GM21526 (cell line): ENCODE results near the gene ITGBL1.

ENCODE experiments used
- ATAC-seq: cut with Tn5 transposase; IDR thresholded peaks from one replicate; pipeline ENCODE4 v1.9.1; 2021; ENCODE audit warnings: moderate library complexity; ENCODE audit not compliant: unreplicated experiment, low FRiP score

ITGBL1 gene

DNA sequence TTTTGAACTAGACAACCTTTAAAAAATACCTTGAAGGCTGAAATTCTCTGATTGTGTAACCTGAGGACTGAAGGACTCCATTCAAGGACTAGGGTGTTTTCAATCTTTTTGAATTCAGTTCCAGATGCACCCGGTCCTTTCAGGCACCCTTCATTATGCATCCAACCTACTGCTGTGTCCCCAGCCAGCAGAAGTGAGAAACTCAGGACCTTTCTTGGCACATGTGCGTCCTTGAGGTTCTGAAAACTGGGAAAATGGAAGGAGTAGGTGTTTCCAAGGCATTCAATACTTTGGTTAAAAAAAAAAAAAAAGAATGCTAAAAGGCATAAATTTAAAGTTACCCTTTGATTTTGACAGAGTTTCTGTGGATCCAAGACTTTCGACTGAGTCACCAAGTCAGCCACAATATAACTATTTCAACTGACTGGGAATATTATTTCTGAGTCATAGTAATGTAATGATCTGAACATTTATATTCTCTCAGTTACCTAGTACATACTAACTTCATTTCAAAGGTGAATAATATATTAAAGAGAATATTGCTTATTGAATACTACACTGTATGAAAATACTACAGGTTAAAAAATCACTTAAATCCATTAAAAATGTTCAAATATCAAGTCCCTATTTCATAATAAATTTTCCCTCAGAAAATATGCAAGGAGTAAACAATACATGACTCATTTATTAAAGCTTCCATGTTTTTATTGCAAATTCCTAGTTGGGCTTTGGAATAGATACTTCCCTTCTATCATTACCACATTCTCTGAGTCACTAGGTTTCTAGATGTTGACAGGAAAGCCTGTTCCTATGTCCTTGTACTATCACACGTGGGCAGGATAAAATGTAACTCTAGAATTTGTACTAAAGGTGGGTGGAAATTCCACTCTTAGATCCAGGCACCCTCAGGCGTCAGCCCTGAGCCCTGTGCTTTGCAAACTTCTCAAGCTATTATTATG is 2.4 kb upstream of the ITGBL1 start:
- ATAC-seq = no peak

DNA sequence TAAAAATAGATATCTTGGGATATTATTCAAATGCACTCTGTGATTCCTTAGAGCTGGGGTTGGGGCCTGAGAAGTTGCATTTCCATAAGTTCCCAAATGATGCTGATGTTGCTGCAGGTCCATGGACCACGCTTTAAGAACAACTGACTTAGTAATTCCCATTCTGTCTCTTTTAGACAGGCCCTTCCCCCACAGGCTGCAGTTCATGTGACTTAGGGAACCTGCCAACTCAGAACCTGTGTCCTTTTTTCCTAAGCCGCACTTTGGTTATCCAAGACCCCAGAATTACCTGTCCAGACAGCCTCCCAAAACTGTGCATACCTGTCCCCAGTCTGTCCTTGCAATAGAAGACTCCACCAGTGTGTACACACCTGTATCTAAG is 1.7 kb upstream of the ITGBL1 start:
- no peak for ATAC-seq

DNA sequence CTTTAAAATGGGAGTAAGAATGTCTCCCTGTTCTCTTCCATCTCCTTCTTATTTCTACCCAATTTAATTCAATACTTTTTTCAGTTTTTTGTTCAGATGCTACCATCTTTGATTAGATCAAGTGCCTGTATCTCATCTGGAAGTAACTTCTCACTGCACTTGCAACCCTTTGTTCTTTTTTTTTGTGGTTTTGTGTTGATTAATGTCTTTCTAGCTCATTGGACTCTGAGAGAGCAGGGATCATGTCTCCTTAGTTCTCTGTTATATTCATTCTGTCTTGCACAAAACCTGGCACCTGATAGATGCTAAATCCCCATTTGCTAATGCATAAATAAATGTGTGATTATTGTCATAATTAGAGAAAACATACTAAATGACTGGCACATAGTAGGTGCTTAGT is 834 bp upstream of the ITGBL1 start:
- ATAC-seq = no peak

DNA sequence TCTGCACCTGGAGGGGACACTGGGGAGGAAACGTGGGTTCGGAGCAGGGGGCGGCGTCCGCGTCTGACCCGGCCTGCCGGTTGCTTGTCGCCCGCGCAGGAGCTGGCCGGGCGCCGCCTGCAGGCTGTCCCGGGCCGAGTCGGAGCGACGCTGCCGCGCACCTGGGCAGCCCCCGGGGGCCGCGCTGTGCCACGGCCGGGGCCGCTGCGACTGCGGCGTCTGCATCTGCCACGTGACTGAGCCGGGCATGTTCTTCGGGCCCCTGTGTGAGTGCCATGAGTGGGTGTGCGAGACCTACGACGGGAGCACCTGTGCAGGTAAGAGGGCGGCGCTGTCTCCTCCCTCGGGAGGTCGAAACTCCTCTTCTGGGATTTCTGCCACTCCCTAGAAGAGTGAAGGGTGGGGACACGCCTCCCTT is 1.3 kb downstream of the ITGBL1 start:
- peak; percentile 66 for ATAC-seq

DNA sequence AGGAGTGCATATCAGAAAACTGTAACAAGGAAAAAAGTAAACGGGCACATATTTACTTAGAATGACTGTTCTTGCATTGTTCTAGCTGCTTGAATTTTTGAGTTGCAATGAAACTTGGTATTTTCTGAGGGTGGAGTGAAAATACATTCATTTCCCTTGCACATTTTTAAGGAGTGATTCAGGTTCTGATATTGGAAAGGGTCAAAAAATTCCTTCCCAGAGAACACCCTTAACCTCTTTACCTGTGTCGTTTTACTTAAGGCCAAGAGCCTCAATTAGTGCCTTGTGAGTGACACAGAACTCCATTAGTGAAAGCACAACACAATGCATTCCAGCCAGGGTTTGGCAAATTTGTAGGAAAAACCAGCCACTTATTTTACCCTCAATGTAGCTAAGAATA is 2.3 kb downstream of the ITGBL1 start:
- no peak for ATAC-seq

DNA sequence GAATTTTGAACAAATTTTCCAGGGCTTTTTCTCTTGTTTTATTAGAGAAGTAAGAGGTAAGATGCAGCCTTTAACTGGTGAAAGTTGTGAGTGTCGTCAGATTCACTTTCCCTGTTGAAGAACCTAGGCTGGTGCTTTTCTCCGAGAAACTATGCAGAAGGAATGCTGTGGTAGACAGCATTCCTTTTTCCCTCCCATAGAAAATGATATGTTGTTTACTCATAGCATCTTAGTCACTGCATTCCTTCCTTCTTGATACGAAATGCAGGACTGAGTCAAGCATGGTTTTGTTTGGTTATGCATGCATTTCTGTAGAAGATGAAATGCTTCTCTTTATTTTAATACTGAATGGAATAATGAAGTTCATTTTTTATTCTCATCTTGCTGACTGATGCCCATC is 3.4 kb downstream of the ITGBL1 start:
- no peak for ATAC-seq

DNA sequence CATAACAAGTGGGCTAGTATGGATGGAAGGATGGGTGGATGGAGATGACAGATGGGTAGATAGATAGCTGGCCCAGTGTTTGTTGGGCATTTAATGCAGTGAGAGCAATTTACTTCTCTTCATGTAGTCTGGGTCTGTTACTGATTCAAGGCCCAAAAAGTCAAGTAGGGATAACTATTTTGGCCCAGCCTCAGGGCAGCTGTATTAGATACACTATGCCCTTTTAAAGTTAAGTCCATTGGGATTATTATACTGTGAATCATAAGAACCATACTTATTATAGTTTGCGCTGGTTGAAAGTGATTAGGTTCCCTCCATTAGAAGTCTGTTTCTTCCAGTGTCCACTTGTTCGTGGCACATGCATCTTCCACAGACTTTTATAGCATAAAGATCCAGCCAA is 4.7 kb downstream of the ITGBL1 start:
- ATAC-seq = no peak

DNA sequence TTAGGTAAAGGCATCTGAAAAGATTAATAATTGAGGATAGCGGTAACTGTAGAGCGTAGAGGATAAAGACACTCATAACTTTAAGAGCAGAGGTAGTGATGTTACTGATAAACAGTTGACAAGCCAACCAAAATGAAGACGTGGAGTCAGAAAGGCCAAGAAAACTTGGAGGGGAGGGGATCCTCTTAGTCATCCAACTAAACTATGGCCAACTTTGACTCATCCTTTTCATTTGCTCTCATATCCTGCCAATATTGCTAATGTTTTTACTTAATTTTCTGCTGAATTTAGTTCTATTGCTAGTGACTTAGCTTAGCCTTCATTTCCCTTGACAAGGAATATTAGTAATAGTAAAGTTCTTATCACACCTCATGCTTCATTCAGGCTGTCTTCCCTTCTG is 13.4 kb downstream of the ITGBL1 start:
- ATAC-seq = no peak

DNA sequence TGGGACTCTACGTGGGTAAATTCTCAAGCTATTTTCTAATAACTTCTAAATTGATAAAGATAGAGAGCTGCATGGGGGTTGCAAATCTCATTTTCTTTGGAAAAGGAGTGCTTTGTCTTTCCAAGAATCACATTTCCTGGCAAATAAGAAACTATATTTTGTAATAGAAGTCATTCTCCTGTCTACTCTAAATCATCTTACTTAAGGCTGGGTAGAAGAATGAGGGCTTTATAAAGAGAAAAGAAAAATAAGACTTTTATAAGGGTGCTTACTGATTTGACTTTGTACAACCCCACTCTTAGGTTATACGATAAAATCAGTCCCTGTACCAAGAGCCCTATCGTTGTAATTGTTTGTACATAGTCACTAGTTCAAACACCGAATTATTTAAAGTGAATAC is 14.9 kb downstream of the ITGBL1 start:
- ATAC-seq = no peak

DNA sequence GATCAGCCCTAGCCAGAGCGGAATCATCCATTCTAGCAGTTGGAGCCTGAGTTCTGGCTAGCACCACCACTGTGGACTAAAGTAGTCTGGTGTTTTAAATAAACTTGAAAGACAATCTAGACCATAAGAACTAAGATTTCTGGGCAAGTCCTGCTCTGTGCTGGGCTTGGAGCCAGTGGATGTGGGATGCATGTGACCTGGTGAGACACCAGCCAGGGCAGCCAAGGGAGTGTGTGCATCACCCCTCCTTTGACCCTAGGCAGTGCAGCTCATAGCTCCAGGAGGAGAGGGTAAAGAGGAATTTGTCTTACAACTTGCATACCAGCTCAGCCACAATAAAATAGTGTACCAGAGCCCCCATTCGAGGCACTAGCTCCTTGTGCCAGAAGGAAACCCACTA is 21.0 kb downstream of the ITGBL1 start:
- ATAC-seq = no peak

DNA sequence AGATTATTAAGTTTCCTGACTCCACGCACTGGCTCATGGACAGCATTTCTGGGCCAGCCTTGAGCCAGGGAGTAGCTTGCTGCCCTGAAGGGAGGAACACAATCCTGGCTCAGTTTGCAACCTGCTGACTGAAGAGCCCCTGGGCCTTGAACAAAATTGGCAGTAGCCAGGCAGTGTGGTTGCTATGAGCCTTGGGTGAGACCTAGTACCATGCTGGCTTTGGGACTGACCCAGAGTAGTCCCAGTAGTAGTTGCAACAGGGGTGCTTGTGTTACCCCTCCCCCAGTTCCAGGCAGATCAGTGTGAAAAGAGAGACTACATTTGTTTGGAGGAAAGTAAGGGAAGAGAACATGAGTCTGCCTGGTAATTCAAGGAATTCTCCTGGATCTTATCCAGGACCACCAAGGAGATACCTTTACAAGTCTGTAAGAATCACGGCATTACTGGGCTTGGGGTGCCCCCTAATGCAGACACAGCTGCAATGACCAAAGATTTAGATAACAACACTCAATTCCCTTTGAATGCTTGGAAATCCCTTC is 22.0 kb downstream of the ITGBL1 start:
- no peak for ATAC-seq

DNA sequence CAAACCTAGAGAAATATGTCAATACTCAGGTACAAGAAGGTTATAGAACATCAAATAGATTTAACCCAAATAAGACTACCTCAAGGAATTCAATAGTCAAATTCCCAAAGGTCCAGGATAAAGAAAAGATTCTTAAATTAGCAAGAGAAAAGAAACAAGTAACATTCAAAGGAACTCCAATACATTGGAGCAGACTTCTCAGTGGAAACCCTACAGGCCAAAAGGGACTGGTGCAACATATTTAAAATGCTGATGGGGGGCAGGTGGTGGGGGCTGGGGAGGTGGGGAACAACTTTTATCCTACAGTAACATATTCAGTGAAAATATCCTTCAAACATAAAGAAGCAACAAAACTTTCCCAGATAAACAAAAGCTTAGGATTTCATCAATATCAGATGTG is 23.1 kb downstream of the ITGBL1 start:
- no peak for ATAC-seq

DNA sequence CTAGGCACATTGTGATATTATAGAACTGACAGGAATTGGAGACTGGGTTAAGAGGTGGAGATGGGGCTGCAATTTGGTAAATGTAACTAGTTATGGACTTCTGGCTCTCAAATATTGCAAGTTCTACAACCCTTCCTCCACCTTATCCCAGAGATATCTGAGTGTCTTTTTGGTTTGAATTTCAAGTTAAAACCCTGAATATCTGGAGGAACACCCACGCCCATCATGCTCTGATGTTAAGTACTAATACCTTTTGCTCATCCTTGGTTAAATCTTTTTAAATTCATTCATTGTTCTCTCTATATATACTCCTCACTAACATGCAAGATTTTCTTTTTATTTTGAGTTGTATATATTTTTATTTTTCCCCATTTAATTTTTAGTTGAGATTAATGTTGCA is 28.9 kb downstream of the ITGBL1 start:
- no peak for ATAC-seq

DNA sequence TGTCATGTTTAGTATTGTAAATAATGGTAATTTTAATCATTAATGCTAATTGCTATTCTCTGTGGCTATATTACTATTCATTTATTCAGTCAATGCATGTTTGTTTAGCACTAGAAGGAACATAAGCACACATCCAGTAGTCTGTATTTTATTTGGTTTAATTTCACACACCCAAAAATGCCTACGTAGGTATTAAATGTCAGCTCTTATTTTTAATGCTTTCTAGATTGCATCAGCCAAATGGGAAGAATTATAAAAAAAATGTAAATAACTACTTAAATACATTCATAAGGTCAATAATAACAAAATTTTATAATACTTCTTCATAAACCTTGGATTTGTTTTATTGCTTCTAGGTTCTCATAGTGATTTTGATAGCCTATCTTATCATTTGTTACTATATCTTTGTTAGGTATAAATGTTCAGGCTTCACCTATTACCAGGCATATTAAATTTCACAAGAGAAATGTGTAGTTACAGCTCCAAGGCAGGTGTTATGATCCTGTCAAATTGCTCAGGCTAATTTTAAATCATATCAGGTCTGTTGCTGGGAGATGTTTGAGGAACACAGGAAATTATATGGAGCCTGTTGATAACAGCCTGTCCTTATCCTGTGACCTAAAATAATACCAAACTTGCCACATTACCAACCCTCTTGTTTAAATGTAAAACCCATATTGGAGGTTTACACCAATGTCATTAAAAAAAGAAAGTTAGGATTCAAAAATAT is 34.4 kb downstream of the ITGBL1 start:
- no peak for ATAC-seq

DNA sequence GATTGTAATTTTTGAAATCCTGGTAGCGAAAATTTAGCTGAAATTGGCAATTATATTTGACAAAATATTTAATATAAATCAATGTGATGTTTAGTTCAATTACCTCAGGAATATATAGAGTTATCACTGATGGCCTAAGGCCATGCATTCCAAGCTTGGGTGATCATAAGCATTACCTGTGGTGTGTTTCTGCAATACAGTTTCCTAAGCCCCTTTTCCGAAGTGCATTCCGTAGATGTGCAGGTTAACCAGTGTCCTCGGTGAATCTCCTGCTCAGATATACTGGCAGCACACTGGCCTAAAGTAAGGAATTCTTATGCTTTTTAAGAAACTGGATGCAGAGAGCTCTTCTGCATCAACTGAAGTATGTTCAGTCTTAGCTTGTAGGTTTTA is 35.0 kb downstream of the ITGBL1 start:
- ATAC-seq = no peak

DNA sequence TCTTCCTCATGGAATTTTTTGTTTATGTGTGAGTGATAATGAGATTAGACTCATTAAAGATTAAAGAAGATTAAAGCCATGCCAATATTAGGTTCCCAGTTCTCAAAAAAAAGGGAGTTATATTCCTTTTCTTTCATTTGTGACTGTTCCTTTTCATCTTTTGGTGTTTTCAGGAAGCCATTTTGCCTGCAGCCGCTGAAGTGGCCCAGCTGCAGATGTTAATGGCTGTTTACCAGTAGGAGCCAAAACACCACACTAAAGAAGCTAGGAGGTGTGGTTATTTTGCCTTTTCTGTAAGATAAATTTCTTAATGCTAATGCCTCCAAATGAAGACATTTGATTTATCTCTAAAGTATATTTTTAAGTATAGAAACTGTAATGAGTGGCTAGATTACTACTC is 36.3 kb downstream of the ITGBL1 start:
- no peak for ATAC-seq

DNA sequence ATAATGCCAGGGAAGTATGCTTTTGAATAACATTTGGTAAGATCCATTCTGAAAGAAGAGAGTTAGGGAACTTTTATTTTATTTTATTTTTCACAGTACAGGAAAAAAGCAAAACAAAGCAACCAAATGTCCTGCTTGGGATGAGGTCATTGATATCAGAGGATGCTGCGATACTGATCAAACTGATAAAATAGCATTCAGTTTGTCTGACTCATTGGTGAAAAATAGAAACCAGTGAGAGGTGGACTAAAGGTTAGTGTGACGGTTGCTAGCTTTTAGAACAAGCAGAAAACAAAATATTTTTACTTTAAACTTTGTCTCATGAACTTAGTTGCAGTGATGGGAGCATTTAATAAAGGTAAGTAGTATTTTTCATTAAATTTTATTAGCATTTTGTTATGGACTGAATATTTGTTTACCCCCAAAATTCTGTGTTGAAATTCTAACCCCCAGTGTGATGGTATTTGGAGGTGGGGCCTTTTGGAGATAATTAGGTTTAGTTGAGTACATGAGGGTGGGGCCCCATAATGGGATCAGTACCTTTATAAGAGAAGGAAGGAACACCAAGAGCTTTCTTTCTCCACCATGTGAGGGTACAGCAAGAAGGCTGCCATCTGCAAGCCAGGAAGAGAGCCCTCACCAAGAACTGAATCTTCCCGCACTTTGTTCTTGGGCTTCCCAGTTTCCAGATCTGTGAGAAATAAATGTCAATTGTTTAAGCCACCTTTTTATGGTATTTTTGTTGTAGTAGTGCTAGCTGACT is 37.3 kb downstream of the ITGBL1 start:
- no peak for ATAC-seq

DNA sequence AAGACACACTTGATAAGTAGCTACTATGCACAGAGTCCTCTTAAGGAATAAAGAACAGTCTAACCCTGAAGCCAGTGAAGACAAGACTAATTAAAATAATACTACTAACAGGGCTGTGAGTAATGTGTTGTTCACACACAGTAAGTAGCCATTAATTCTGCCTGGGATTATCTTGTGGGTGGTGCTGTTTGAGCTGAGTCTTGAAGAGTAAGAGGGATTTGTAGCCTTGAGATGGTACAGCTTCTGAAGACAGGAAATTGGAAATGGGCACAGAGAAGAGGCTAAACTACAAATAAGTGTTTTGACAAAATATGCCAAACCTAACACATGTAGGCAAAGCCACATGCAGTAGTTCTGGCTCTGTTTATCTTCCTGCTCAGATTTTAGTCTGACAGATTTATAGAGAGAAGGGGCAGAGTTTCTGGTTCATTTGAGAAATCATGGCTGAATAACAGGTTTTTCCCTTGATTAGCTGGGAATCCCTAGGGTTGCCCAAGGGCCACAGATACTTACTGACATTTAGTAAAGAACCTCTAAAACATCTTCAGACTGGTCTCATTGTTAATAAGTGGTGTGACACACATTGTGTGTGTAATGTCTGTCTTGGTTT is 38.0 kb downstream of the ITGBL1 start:
- no peak for ATAC-seq

DNA sequence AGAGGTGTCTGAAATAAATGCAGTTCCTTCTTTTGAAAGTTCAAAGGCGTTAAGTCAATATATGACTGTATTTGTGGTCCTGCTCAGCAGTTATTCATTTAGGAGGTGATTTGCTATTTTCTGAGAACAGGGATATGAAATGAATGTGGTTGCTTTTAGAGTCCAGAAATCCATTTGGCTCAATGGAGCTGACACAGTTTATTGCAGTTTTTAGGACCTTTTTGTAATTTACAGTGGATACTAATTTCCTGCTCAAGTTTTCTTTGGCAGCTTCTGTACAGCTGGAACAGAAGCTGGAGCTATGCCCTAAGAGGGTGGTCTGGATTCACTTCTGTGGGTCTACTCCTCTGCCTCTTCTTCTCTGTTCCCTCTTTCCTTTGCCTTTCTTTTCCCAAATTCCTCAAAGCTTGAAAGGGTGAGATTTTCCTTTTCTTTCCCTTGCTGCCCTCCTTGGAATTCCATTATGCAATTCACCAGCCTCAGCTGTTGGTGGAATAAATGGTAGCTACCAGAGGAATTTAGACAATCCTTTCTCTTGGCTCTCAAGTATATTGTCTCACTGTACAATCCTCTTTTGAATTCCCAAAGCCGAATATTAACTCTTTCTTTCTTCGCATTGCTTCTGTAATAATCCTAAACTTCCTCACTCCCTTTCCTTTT is 39.9 kb downstream of the ITGBL1 start:
- ATAC-seq = no peak

DNA sequence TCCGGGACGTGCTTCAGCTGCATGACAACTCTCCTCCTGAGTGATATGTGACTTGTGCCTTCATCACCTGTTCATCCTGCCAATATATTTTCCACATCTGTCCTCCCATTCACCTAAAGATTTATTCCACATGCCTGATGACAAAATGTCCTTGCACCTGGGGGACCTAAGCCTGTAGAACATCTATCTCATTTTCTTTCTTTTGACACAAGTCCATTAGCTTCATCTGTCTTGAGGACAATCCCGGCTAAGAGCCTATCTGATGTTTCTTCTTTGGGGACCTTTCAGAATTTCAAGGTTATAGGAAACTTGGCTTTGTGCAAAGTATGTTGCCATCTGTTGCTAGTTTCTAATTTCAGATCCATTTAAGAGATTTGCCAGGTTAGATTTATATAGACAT is 41.1 kb downstream of the ITGBL1 start:
- no peak for ATAC-seq
